Activated CD8-positive, alpha-beta memory T cell treated with anti-CD3 and anti-CD28 coated beads for 48 hours (primary cell): ENCODE data around the gene MLEC.
"Not testable (repeated sequence)": the region's sequence is repeated elsewhere in the genome, so short reads cannot be mapped to it uniquely, and the experiment has no call there.

Experiments used
- DNase-seq, 3 experiments: peaks; one replicate each; pipeline ENCODE4 v3.0.0-alpha.2; 2020; ENCODE audit warnings: low read depth in 2 of 3, low spot score in 2 of 3

MLEC gene

DNA sequence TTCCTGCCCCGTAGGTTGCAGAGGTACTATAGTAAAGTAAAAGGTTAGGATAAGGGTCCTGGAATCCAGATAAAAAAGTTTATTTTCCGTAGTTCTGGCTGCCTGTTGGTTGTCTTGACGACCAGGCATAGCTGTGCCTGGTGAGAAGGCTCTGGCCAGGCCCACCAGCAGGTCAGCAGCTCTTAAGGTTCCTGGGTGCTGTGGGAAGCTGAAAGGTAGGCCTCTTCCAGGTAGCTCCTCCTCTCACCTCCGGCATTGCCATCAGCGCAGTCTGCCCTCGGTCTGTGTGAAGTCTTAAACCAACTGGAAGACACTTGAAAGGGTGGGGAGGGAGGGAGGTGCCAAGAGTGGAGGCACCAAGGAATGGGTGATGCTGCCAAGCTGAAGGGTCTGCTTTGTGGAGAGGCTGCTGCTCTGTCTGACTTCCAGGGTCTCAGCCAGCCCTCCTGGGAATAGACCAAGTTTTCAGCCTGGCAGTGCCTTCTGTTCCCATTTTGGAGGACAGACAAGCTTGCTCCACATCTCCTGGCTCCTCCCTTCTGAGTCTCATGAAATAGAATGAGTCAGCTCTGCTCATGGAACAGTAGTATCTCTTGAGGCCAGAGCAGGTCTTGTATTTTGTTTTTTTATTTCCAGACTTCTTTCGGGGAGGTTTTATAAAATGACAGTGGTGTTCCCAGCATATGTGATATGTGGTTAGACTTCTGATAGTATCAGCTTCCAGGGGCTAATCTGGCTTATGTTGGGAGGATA lies 33.5 kb downstream of the MLEC start:
- DNase-seq, result no peak

DNA sequence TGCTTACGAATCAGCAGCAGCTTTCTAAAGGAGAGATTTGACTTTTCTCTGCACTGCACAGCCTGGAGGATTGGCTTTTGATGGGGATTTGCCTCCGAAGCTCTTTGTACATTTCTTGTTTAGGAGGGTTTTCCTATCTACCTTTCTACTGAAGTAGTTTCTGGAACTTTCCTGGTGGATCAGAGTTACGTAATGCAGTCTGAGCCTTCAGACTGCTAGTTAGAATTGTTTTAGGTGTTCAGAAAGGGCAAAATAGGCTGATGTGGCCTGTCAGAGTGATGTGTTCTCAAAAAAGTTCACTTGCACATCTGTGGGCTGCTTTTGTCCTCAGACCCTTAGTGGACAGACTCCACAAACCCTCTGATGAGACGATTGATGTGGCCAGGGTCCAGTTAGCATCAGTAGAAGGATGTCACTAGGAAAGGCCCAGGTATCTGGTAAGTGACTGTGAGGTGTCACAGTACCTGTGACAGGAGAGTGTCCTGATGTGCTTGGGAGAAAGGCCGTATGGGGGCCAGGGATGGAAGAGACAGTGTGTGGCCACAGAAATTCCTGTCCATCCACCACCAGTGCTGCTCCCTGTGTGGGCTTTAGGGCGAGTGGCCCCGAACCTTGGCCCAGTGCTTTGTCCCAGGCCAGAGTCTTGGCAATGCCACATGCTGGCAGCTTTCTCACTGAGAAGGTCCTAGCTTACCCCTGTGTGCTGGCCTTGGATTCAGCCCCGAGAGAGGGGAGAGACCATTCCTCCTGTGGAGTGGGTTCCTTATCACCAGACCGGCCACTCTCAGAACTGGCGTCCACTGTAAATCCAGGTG lies 34.2 kb downstream of the MLEC start:
- DNase-seq, result no peak

DNA sequence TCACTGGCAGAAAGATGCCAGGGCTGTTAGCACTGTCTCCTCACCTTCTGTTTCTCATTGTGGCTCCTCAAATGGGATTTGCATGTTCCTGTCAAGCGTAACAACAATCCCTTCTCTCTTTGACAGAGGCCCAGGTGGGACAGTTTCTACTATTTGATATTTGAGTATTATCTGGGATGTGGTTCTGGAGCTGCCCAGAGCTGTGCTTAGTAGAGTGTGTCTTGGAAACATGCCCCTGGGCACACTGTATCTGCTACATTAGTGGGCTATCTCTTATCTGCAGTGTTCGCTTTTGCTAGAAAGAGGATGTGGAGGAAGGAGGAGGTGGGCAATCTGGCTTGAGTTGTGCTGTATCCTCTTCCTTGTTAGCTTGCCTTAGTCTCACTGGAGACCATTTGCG lies 34.9 kb downstream of the MLEC start:
- DNase-seq, result no peak

DNA sequence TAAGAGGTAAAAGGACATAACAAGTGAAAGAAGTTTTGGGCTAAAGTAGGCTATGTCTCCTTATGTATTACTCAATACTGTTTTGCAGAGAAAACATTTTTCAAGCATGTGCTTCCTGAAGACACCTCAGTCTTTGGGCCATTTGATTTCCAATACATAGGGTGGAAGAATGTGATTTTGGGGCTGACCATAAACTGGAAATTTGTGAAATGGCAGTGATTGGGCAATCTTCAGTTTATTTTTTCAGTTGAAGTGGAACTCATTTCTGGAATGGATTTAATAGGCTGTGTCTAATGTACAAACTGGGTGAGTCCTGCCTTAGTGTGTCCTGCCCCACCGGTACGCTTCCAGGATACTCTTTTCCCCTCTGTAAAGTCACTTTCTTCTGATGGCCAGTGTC lies 35.8 kb downstream of the MLEC start:
- no peak for DNase-seq

DNA sequence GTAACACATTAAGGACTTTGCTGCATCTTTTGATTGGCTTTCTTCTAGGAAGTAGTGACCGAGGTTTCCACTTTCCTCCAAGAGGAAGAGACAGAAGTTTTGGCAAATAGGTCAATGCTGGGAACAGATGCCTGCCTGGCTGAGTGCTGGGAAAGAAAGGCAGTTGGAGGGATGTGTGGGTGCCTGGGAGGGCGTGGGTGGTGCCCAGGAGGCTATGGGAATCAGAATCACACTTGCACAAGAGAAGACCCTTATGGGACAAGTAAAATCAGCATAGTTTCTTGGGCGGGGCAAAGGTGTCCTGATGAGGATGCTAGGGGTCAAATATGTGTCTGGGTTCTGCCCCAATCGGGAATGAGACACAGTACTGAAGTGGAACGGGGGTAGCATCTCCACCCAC lies 37.8 kb downstream of the MLEC start:
- DNase-seq, result no peak

DNA sequence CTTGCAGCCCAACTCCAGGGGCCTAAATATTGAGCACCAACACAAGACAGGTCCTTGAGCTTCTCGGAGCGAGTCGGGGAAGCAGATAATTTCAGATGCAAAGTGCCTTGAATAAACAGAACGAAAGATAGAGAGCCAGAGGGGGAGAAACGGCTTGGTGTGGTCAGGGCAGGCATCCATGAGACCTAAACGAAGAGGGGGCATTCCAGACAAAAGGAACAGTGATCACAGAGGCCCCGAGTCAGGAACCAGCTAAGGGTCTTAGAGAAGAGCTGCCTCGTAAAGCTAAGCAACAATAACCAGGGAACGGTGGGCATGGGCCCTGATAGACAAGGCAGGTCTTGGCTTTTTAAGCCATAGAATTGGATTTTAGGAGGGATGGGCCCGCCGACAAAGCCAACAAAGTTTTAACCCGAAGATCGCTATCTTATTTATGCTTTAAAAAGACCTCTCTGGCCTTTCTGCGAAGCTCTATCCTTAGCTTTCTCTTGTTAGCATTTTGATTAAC lies 38.3 kb downstream of the MLEC start:
- DNase-seq, result no peak

DNA sequence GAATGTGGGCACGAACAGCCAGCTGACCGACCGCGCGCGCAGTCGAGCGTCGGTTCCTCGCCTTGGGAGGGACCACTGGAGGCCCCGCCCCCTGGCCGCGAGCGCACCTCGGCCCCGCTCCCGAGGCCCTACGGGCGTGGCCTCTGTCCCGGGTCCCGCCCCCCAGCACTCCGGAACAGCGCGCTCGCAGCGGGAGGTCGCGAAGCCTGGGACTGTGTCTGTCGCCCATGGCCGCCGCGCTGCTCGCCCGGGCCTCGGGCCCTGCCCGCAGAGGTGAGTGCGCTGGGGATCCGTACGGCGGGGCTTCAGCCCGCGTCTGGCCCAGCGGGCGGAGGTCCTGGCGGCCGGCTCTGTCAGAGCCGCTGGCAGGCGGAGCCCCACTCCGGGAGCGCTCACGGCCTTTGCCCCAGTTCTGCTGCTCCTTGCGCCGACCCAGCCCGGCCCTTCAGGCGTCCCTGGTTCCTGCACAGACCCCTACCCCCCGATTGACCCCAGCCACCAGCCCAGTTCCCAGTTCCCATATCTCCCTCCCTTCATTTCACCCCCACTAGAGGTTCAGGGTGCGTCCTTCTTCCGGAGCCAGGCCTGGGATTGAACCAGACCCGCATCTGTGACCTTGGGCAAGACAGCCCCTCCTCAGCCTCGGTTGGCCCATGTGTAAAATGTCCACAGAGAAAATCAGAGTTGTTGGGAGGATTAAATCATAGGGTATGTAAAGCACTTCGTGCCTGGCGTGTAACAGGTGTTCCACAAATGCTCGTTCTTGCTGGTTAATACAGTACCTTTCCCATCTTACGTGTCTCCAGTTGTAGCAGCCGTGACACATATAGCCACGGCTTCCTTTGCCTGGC lies 38.9 kb downstream of the MLEC start, which contains the start of gene ACADS:
TSS of gene ACADS (plus strand) at position 168 of the 851 bp plus-strand sequence. CDS start at position 228, 60 bp downstream.
- peak; percentile 72 to 78 (median 73) for DNase-seq

DNA sequence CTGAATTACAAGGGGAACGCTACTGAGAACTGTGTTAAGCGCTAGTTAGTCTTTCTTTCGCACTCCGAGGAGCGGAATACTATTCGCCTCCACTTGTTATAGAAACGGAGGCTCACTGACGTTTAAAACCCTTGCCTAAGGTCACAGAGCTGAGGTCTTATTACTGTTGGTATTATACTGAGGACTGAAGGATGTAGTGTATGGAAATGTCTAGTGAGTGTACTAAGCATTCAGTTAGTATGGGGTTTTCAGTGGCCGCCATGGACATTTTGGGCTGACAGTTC lies 39.5 kb downstream of the MLEC start:
- no peak for DNase-seq

DNA sequence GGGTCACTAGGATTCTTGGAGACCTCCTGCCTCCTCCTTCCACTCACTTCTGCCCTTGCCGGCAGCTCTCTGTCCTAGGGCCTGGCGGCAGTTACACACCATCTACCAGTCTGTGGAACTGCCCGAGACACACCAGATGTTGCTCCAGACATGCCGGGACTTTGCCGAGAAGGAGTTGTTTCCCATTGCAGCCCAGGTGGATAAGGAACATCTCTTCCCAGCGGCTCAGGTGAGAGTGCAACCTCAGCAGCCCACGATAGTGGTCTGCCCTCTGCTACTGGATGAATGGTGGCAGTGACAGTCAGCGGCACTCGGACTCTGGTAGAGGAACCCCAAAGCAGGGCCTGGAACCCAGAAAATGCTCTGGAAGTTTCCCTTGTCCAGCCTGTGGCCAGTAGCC lies 40.0 kb downstream of the MLEC start:
- no peak for DNase-seq

DNA sequence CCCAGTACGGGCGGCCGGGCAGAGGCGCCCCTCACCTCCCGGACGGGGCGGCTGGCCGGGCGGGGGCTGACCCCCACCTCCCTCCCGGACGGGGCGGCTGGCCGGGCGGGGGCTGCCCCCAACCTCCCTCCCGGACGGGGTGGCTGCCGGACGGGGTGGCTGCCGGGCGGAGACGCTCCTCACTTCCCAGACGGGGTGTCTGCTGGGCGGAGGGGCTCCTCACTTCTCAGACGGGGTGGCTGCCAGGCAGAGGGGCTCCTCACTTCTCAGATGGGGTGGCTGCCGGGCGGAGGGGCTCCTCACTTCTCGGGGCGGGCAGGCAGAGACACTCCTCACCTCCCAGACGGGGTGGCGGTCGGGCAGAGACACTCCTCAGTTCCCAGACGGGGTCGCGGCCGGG lies 45.2 kb downstream of the MLEC start:
- DNase-seq, result not testable (repeated sequence)

DNA sequence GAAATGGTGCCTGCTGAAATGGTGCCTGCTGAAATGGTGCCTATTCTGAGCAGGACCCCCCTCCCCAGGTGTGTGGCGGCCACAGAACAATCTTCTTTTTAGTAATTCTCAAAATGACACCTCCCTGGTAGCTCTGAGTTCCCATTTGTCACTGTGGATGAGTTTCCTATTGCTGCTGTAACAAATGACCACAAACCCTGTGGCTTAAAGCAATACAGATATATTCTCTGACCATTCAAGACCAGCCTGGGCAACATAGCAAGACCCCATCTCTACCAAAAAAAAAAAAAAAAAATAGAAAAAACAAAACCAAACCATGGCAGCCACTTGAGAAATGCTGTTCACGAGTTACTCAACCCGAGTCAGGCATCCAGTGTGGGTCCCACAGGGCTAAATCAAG lies 46.6 kb downstream of the MLEC start:
- DNase-seq, result no peak

DNA sequence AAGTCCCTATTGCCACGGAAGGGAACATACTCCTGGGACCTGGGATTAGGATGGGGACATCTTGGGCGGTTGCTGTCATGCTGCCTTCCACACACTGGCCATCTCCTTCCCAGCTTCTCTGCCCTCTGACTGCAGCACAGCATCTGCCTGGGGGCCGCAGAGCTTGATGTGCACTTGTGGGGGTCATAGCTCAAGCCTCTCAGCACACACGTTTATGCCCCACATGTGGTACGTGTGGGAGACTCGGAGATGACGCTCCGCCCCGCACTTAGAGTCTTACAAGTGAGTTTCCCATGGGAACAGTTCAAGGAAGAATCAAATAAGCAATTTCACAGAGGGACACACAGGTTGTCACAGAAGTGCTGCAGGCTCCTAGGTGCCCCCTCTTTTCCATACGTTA lies 47.3 kb downstream of the MLEC start:
- no peak for DNase-seq

DNA sequence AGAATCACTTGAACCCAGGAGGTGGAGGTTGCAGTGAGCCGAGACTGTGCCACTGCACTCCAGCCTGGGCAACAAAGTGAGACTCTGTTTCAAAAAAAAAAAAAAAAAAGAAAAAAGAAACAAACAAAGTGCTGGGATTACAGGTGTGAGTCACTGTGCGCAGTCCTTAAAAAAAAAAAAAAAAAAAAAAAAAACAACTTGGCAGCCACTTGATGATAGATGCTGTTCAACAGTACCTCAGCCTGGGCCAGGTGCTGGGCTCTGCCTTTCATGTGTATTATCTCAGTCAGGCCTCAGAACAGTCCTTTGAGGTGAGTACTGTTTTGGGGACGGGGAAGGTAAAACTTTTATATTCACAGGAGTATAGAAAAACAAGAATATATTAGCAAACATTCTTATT lies 48.2 kb downstream of the MLEC start:
- DNase-seq, result no peak

DNA sequence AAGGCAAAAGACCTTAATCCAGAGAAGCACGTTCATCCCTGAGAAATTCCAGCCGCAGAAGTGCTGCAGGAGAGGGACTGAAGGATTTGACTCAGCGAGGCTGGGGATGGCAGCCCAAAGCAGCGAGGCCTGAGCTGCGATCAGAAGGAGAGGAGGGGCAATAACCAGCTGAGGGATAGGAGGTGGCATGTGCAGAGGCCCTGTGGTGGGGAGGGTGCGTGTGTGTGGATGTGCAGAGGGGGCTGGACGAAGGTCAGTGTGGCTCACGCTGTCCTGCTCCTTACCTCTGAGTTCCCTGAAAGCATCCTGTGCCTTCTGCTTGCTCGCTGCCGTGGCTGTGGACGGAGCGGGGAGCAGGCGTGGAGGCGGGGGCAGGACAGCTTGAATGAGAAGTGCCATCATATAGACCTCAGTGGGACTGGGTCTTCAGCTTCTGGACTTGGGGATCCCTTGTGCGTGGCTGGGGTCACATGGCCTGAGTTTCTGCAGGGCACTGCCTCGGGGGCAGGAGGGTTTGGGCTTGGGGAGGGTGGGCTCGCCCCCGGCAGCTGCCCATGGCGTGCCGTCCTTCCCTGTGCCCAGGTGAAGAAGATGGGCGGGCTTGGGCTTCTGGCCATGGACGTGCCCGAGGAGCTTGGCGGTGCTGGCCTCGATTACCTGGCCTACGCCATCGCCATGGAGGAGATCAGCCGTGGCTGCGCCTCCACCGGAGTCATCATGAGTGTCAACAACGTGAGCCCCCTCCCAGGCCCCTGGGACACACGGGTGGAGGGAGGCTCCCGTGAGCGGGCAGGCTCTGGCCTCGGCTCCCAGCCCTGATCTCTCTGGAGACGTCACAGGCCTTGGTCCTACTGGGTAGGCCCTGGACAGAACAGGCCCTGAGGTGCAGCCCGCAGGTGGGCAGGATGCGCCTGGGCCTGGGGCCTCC lies 49.7 kb downstream of the MLEC start:
- no peak for DNase-seq

DNA sequence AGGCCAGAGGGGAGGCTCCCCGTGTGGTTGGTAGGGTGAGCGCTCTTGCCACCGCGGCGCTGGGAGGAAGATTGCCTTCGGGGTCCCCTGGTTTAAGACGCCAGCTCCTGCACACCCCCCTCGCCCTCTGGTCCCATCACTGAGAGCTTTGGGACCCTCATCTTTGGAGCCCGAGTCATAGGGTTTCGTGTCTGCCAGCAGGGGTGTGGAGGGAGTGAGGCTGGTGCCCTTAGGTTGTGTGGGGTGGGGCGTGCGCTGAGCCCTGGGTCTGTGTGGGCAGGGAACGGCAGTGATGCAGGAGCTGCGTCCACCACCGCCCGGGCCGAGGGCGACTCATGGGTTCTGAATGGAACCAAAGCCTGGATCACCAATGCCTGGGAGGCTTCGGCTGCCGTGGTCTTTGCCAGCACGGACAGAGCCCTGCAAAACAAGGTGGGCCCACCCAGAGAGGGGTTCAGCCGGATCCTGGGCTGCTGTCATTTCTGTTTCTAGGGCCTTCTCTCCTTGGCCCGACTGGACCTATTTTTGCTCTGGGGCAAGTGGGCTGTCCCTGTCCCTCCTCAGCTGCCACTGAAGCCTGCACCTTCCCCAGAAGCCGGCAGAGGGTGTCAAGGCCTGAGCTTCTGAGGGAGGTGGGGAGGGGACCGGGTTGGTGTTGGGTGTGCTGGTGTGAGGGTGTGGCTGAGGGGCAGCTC lies 50.8 kb downstream of the MLEC start:
- no peak for DNase-seq

DNA sequence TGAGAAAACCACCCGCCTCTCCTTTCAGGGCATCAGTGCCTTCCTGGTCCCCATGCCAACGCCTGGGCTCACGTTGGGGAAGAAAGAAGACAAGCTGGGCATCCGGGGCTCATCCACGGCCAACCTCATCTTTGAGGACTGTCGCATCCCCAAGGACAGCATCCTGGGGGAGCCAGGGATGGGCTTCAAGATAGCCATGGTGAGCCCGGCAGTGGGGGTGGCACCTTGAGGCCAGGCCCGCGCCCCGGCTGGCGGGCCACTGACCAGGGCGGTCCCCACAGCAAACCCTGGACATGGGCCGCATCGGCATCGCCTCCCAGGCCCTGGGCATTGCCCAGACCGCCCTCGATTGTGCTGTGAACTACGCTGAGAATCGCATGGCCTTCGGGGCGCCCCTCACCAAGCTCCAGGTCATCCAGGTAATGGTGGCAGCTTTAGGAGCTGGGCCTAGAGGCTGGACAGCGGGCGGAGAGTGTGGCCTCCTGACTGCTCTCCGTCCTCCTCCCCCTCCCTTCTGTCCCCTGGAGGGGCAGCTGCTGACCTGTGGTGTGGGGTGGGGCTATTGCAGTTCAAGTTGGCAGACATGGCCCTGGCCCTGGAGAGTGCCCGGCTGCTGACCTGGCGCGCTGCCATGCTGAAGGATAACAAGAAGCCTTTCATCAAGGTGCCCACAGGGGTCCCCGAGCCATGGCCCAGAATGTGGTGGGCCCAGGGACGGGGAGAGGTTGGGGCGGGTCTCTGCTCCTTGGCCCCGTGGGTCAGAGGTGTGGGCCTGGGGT lies 51.5 kb downstream of the MLEC start:
- no peak for DNase-seq

DNA sequence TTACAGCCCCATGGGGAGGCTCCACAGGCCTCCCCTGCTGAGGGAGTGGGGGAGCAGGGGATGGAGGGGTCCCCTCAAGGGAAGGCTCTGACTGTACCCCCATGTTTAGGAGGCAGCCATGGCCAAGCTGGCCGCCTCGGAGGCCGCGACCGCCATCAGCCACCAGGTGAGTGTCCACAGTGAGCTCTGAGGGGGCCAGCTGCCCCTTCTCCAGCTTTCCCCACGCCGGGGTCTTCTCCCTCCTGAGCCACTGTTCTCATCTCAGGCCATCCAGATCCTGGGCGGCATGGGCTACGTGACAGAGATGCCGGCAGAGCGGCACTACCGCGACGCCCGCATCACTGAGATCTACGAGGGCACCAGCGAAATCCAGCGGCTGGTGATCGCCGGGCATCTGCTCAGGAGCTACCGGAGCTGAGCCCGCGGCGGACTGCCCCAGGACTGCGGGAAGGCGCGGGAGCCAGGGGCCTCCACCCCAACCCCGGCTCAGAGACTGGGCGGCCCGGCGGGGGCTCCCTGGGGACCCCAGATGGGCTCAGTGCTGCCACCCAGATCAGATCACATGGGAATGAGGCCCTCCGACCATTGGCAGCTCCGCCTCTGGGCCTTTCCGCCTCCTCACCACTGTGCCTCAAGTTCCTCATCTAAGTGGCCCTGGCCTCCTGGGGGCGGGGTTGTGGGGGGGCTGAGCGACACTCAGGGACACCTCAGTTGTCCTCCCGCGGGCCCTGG lies 52.2 kb downstream of the MLEC start:
- no peak for DNase-seq

DNA sequence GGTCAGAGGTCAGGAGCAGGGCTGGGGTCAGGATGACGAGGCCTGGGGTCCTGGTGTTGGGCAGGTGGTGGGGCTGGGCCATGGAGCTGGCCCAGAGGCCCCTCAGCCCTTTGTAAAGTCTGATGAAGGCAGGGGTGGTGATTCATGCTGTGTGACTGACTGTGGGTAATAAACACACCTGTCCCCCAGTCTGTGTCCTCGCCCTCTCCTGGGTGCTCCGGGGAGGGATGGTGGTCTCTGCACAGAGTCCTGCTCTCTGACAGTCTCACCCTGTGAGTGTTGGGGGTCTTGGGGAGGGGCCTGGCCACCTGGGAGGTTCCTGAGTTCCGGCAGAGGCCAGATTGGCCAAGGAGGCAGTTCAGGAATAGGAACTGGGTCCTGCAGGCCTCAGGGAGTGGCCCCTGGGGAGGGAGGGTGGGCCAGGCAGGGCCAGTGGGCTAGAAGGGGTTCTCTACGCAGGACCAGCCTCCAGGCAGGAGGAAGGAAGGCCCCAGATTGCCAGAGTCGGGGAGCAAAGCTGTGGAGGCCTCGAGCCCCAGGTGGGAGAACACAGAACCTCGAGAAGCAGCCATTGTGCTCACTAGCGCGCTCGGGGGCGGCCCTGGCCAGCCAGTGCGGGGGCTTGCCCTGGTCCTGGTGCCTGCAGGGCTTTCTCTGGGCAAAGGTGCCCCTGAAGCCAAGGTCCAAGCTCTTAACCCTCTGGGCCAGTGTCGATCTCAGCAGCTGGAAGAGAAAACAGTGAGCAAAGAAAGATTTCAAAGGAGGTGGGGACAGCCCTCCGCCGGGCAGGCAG lies 53.1 kb downstream of the MLEC start:
- no peak for DNase-seq
